Astrocyte (in vitro differentiated cells and primary cell): ENCODE results near the gene HPS5. TPM values are rescaled to one million over a fixed set of nuclear protein-coding genes. Genes with fewer than 3 reads are reported as not detected.

ENCODE experiments used
- DNase-seq: peaks from one replicate; pipeline ENCODE4 v3.0.0-alpha.2; 2010; ENCODE audit warnings: low read depth
- FAIRE-seq: peaks from 2 replicates; lab custom pipeline; 2011; peaks lifted over from hg19 to GRCh38; lab: Jason Lieb, UNC
- H2AFZ ChIP-seq: 2 replicates; pipeline ENCODE4 v1.6.0; 2012; ENCODE audit warnings: low read depth, low read length, inconsistent platforms
- H3K27ac ChIP-seq: 2 replicates; pipeline ENCODE4 v1.5.1; 2011; ENCODE audit warnings: low read depth, low read length, inconsistent platforms
- H3K27me3 ChIP-seq: 2 replicates; pipeline ENCODE4 v1.6.0; 2011; ENCODE audit warnings: low read length, inconsistent platforms; ENCODE audit not compliant: insufficient read depth
- H3K36me3 ChIP-seq: 2 replicates; pipeline ENCODE4 v1.5.1; 2011; ENCODE audit warnings: low read length, inconsistent platforms; ENCODE audit not compliant: insufficient read depth
- H3K4me1 ChIP-seq: 2 replicates; pipeline ENCODE4 v1.5.1; 2011; ENCODE audit warnings: low read length, inconsistent platforms; ENCODE audit not compliant: insufficient read depth
- H3K4me2 ChIP-seq: 2 replicates; pipeline ENCODE4 v1.6.0; 2012; ENCODE audit warnings: low read length, inconsistent platforms
- H3K4me3 ChIP-seq: 2 replicates; pipeline ENCODE4 v1.5.1; 2011; ENCODE audit warnings: low read depth, mild to moderate bottlenecking, low read length, inconsistent platforms; ENCODE audit not compliant: insufficient read depth
- H3K79me2 ChIP-seq: 2 replicates; pipeline ENCODE4 v1.6.0; 2012; ENCODE audit warnings: mild to moderate bottlenecking, low read length, inconsistent platforms; ENCODE audit not compliant: insufficient read depth
- H3K9ac ChIP-seq: 2 replicates; pipeline ENCODE4 v1.6.0; 2012; ENCODE audit warnings: mild to moderate bottlenecking, low read length, inconsistent platforms
- H3K9me3 ChIP-seq: 2 replicates; pipeline ENCODE4 v1.5.1; 2012; ENCODE audit warnings: low read depth, mild to moderate bottlenecking, low read length, inconsistent platforms; ENCODE audit not compliant: insufficient read depth
- H4K20me1 ChIP-seq: 2 replicates; pipeline ENCODE4 v1.6.0; 2012; ENCODE audit warnings: low read length, inconsistent platforms; ENCODE audit not compliant: insufficient read depth
- H3K27ac Mint-ChIP-seq: one replicate; pipeline ENCODE4 v1.8.0; 2021; ENCODE audit warnings: mild to moderate bottlenecking, mixed read lengths; ENCODE audit not compliant: unreplicated experiment
- H3K27me3 Mint-ChIP-seq: one replicate; pipeline ENCODE4 v1.8.0; 2021; ENCODE audit warnings: low read depth, mixed read lengths; ENCODE audit not compliant: unreplicated experiment
- H3K36me3 Mint-ChIP-seq: one replicate; pipeline ENCODE4 v1.8.0; 2021; ENCODE audit warnings: low read depth, mixed read lengths; ENCODE audit not compliant: unreplicated experiment
- H3K4me1 Mint-ChIP-seq: one replicate; pipeline ENCODE4 v1.8.0; 2021; ENCODE audit warnings: low read depth, mixed read lengths; ENCODE audit not compliant: unreplicated experiment
- H3K4me3 Mint-ChIP-seq: one replicate; pipeline ENCODE4 v1.8.0; 2021; ENCODE audit warnings: mild to moderate bottlenecking, moderate library complexity, mixed read lengths; ENCODE audit not compliant: unreplicated experiment
- H3K9me3 Mint-ChIP-seq: one replicate; pipeline ENCODE4 v1.8.0; 2021; ENCODE audit warnings: mild to moderate bottlenecking, mixed read lengths; ENCODE audit not compliant: unreplicated experiment
- CTCF ChIP-seq: IDR thresholded peaks from 2 replicates; pipeline ENCODE4 v1.5.1; 2011; ENCODE audit warnings: low read depth, mild to moderate bottlenecking, inconsistent platforms, low read length, moderate library complexity; ENCODE audit not compliant: insufficient read depth
- EZH2 ChIP-seq: IDR thresholded peaks from 2 replicates; pipeline ENCODE4 v1.6.1; 2012; ENCODE audit warnings: mild to moderate bottlenecking, low read length, inconsistent platforms; ENCODE audit not compliant: insufficient read depth
- total RNA-seq: library from RNA; stranded (reverse); gene quantifications from 2 replicates; pipeline ENCODE4 v1.2.1, GENCODE V29; 2021

The HPS5 gene
- total RNA-seq, 1 donor from 2014 or later = 22.6 TPM

- H3K9me3 ChIP-seq = no peaks in the 10 kb centered on the region
- H3K79me2 ChIP-seq = peaks cover 28% of the 10 kb centered on the region
- H3K27ac ChIP-seq = peak overlapping the region; percentile 62
- no peaks in the 10 kb centered on the region for H4K20me1 ChIP-seq
- Mint-ChIP-seq H3K4me1 (peaks cover 29% of the 10 kb centered on the region), H3K4me3 (no peak overlapping the region), H3K9me3 (no peaks in the 10 kb centered on the region), H3K27ac (peak overlapping the region; percentile 87), H3K27me3 (no peaks in the 10 kb centered on the region), H3K36me3 (peaks cover 5% of the 10 kb centered on the region)
- TF ChIP-seq CTCF = no peak
- TF ChIP-seq EZH2 = no peak
- no peak overlapping the region for H3K4me3 ChIP-seq
- H3K4me2 ChIP-seq = peak overlapping the region; percentile 68
- DNase-seq (peak; percentile 76), FAIRE-seq (peak; percentile 74)
- peaks cover 18% of the 10 kb centered on the region for H3K36me3 ChIP-seq
- H3K4me1 ChIP-seq = peaks cover 16% of the 10 kb centered on the region
- no peak overlapping the region for H2AFZ ChIP-seq
- no peaks in the 10 kb centered on the region for H3K27me3 ChIP-seq
- H3K9ac ChIP-seq = peak overlapping the region; percentile 31
Observed at GRCh38 chr11:18312663-18313420, 9.1 kb downstream of the HPS5 start.

GRCh38 chr11:18312012-18312411 lies 9.9 kb downstream of the HPS5 start:
- no peaks in the 10 kb centered on the region for H3K9me3 ChIP-seq
- Mint-ChIP-seq H3K27ac (peak overlapping the region; percentile 87), H3K36me3 (peaks cover 5% of the 10 kb centered on the region), H3K4me1 (peaks cover 29% of the 10 kb centered on the region), H3K4me3 (peak overlapping the region; percentile 40), H3K9me3 (no peaks in the 10 kb centered on the region), H3K27me3 (no peaks in the 10 kb centered on the region)
- no peak overlapping the region for H3K4me3 ChIP-seq
- H3K79me2 ChIP-seq = peaks cover 24% of the 10 kb centered on the region
- H3K27me3 ChIP-seq = no peaks in the 10 kb centered on the region
- H4K20me1 ChIP-seq = no peaks in the 10 kb centered on the region
- peaks cover 19% of the 10 kb centered on the region for H3K36me3 ChIP-seq
- H3K4me2 ChIP-seq = peak overlapping the region; percentile 68
- FAIRE-seq (no peak), DNase-seq (peak; percentile 67)
- no peak overlapping the region for H3K9ac ChIP-seq
- TF ChIP-seq EZH2 (no peak), CTCF (no peak)
- H3K4me1 ChIP-seq = peaks cover 16% of the 10 kb centered on the region
- H3K27ac ChIP-seq = peak overlapping the region; percentile 62
- H2AFZ ChIP-seq = no peak overlapping the region

- no peak overlapping the region for H3K9ac ChIP-seq
- H3K4me3 Mint-ChIP-seq = no peak overlapping the region
- peaks cover 9% of the 10 kb centered on the region for H3K36me3 Mint-ChIP-seq
Observed at GRCh38 chr11:18310800-18311340, 11.1 kb downstream of the HPS5 start.

More at GRCh38 chr11:18310800-18311340, 11.1 kb downstream of the HPS5 start:
- Mint-ChIP-seq H3K27ac (no peak overlapping the region), H3K9me3 (no peaks in the 10 kb centered on the region), H3K4me1 (peaks cover 29% of the 10 kb centered on the region), H3K27me3 (no peaks in the 10 kb centered on the region)
- Histone ChIP-seq H3K27me3 (no peaks in the 10 kb centered on the region), H2AFZ (no peak overlapping the region), H3K27ac (peak overlapping the region; percentile 39), H3K4me1 (peaks cover 16% of the 10 kb centered on the region), H4K20me1 (no peaks in the 10 kb centered on the region), H3K9me3 (no peaks in the 10 kb centered on the region), H3K4me2 (no peak overlapping the region), H3K79me2 (peaks cover 15% of the 10 kb centered on the region), H3K36me3 (peaks cover 24% of the 10 kb centered on the region), H3K4me3 (no peak overlapping the region)
- peak; percentile 74 for DNase-seq
- TF ChIP-seq CTCF = no peak
- no peak for TF ChIP-seq EZH2
- peak; percentile 49 for FAIRE-seq
